ENCODE measurements around the gene CLDND2. TPM values are rescaled to one million over a fixed set of nuclear protein-coding genes. Genes with fewer than 3 reads are reported as not detected.

CLDND2 gene
- total and polyA plus RNA-seq, 10 of the 15 experiments (the other 5 are each of a cell fraction or from before 2014, with no cell fraction given): 0.24 to 7.1 (median 1.8) TPM; not detected in 1

DNA sequence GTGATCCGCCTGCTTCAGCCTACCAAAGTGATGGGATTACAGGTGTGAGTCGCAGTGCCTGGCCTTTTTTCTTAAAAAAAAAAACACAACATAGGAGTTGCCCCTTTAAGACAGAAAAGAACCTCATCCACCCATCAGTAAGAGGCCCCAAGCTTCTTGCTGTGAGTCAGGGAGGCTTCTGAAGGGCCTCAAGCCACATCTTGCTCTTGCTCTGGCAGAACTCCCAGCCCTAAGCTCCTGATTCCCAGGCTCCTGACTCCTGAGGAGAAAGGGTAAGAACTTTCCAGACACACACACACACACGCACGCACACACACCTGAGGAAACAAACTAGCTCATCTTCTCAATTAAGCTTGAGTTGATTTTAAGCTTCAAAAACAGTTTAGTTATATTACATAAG is 9.5 kb downstream of the CLDND2 start:
- Histone ChIP-seq H3K9ac (ENCODE audit: control insufficient read depth, insufficient read depth, low read length) (no peak overlapping the region), H3K27me3 (replicated peaks in 1 of 2; ENCODE audit: control insufficient read depth in 2 of 2, insufficient read depth in 2 of 2, low read length in 1 of 2) (no peaks in the 10 kb centered on the region), H3K4me1 (ENCODE audit: control insufficient read depth, insufficient read depth, low read length) (no peaks in the 10 kb centered on the region), H2AFZ (ENCODE audit: control insufficient read depth, low read depth, low read length) (no peak overlapping the region), H4K20me1 (ENCODE audit: control insufficient read depth, insufficient read depth) (no peaks in the 10 kb centered on the region), H3K79me2 (ENCODE audit: control insufficient read depth, insufficient read depth, low read length) (no peaks in the 10 kb centered on the region), H3K9me3 (replicated peaks; ENCODE audit: control insufficient read depth, insufficient read depth, low read length) (no peaks in the 10 kb centered on the region), H3K27ac (ENCODE audit: control insufficient read depth, insufficient read depth) (no peak overlapping the region), H3K4me2 (ENCODE audit: control insufficient read depth, insufficient read depth) (no peak overlapping the region), H3K4me3 (no peak overlapping the region), H3K36me3 (ENCODE audit: control insufficient read depth in 2 of 2, insufficient read depth in 2 of 2, low read length in 1 of 2) (no peaks in the 10 kb centered on the region)
- in situ Hi-C loops (cut with MboI) (loop anchor here (25.0 kb wide), 1 partner anchor 1022 kb away; the partner anchor contains the start of gene KCNC3), intact Hi-C loops (cut with micrococcal nuclease; ENCODE audit: unreplicated experiment) (no loop called here)
- SMC1A ChIA-PET (ENCODE audit: uncharacterized antibody, unreplicated experiment): interaction anchor here (1.3 kb wide), 1 partner anchor 13 kb away, joined by 3 read pairs; the partner anchor contains the start of gene NKG7
- CTCF ChIA-PET: interaction anchor here (0.6 to 1.3 kb wide), 3 partner anchors 35 to 81 kb away, joined by 3 to 4 read pairs (median 3); no protein-coding TSS in a partner anchor
- POLR2A ChIA-PET: interaction anchor here (1.0 kb wide), 1 partner anchor 9 kb away, joined by 3 read pairs; no protein-coding TSS in a partner anchor
- no TSS peak for BruUV-seq (replicated peaks)
- 97% methylated on average over 4 of the region's 4 CpGs for WGBS (ENCODE audit: insufficient coverage, insufficient replicate concordance, low lambda C conversion rate, missing lambda C conversion rate)
- no peak for DNase-seq (ENCODE audit: low read depth, low spot score)
- RAD21 ChIA-PET (ENCODE audit: unreplicated experiment): interaction anchor here (0.8 to 1.4 kb wide), 2 partner anchors 20 to 48 kb away, joined by 4 to 6 read pairs; no protein-coding TSS in a partner anchor
- TF ChIP-seq ESRRA (IDR thresholded peaks at IDR 0.05; ENCODE audit: low read length) (no peak), RBBP5 (conservative IDR thresholded peaks at IDR 0.05) (no peak), EP300 (IDR thresholded peaks at IDR 0.05; ENCODE audit: borderline replicate concordance in 1 of 2, control insufficient read depth in 1 of 2, low read depth in 2 of 2, low read length in 2 of 2) (no peak), SIN3A (IDR thresholded peaks at IDR 0.05; ENCODE audit: low read depth, low read length) (no peak)
- TF ChIP-seq, protein P1, sequence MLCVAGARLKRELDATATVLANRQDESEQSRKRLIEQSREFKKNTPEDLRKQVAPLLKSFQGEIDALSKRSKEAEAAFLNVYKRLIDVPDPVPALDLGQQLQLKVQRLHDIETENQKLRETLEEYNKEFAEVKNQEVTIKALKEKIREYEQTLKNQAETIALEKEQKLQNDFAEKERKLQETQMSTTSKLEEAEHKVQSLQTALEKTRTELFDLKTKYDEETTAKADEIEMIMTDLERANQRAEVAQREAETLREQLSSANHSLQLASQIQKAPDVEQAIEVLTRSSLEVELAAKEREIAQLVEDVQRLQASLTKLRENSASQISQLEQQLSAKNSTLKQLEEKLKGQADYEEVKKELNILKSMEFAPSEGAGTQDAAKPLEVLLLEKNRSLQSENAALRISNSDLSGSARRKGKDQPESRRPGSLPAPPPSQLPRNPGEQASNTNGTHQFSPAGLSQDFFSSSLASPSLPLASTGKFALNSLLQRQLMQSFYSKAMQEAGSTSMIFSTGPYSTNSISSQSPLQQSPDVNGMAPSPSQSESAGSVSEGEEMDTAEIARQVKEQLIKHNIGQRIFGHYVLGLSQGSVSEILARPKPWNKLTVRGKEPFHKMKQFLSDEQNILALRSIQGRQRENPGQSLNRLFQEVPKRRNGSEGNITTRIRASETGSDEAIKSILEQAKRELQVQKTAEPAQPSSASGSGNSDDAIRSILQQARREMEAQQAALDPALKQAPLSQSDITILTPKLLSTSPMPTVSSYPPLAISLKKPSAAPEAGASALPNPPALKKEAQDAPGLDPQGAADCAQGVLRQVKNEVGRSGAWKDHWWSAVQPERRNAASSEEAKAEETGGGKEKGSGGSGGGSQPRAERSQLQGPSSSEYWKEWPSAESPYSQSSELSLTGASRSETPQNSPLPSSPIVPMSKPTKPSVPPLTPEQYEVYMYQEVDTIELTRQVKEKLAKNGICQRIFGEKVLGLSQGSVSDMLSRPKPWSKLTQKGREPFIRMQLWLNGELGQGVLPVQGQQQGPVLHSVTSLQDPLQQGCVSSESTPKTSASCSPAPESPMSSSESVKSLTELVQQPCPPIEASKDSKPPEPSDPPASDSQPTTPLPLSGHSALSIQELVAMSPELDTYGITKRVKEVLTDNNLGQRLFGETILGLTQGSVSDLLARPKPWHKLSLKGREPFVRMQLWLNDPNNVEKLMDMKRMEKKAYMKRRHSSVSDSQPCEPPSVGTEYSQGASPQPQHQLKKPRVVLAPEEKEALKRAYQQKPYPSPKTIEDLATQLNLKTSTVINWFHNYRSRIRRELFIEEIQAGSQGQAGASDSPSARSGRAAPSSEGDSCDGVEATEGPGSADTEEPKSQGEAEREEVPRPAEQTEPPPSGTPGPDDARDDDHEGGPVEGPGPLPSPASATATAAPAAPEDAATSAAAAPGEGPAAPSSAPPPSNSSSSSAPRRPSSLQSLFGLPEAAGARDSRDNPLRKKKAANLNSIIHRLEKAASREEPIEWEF (IDR thresholded peaks at IDR 0.05; ENCODE audit: insufficient replicate concordance, low read depth, low read length): no peak
- TF ChIP-seq, protein P2, sequence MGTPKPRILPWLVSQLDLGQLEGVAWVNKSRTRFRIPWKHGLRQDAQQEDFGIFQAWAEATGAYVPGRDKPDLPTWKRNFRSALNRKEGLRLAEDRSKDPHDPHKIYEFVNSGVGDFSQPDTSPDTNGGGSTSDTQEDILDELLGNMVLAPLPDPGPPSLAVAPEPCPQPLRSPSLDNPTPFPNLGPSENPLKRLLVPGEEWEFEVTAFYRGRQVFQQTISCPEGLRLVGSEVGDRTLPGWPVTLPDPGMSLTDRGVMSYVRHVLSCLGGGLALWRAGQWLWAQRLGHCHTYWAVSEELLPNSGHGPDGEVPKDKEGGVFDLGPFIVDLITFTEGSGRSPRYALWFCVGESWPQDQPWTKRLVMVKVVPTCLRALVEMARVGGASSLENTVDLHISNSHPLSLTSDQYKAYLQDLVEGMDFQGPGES (IDR thresholded peaks at IDR 0.05): no peak
- ATAC-seq: no peak
- no peak for FAIRE-seq
